GM21381 (cell line): ENCODE data around the gene ZBTB20.

ENCODE experiments used
- ATAC-seq: cut with Tn5 transposase; IDR thresholded peaks from one replicate; pipeline ENCODE4 v1.9.1; 2021; ENCODE audit warnings: mild to moderate bottlenecking, moderate library complexity; ENCODE audit not compliant: unreplicated experiment

Gene ZBTB20

DNA sequence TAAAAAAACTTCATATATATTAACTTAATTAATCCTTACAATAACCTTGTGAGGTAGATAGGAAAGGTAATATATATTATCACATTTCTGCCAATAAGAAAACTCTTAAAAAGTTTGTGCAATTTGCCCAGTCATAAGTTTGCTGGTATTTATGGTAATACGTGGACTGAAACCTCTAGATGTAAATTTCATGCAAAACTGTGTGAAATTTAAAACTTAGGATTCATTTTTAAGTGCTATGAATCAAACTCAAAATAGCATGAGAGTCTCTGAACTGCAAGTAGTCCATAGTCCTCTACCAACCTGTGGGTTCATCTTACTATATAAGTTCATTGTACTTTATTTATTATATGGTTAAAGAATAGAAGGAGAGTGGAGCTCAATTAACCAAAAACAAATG is 56.4 kb downstream of the ZBTB20 start:
- ATAC-seq, result no peak

DNA sequence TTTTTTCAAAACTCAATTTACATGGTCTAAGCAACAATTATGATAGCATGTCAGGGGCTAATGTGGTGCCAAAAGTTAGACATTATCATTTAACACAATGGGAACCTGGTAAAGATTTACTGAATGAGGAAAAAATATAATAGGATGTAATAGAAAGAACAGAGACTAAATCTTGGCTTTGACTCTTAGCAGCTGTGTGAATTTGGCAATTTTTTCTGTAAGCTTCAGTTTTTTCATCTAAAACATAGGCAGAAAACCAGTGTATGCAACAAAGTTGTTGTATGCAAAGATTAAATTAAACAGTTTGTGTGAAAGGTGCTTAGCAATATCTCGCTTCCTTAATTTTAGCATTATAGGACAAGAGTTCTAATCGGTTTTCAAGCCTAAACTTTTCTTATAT is 57.6 kb downstream of the ZBTB20 start:
- no peak for ATAC-seq

DNA sequence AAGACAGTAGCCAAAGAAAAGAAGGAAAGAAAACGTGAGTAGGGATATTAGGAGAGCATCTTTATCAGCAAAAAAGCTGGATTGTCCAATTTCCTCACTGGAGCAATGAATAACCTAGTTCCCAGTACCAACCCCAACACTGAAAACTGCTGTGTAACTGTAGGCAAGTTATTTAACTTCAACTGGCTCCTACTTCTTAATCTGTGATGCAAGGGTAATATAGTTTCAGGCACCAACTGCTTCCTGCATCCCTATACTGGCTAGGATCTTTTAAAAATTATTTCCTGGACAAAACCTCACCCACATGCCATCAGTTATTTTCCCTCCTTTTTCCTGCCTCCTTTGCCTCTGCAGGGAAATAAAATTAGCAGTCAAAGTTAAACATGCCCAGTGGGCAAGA is 59.6 kb downstream of the ZBTB20 start:
- ATAC-seq, result no peak

DNA sequence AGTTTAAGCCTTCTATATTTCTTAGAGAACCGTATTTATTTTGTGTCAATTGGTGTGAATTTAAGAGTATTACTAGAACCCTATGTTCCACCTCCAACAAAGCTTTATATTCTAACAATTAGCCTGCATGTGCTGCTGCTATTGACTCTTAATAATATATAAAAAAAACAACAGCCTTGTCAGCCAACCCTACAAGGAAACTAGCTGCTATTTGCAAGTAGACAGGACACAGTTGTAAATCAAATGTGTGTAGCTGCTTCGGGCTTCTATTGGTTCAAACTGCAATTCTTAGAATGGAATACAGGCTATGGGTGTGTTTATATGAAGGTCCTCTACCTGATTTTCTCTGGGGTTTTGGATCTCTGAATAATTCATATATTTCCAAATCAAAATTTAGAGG is 60.7 kb downstream of the ZBTB20 start:
- no peak for ATAC-seq

DNA sequence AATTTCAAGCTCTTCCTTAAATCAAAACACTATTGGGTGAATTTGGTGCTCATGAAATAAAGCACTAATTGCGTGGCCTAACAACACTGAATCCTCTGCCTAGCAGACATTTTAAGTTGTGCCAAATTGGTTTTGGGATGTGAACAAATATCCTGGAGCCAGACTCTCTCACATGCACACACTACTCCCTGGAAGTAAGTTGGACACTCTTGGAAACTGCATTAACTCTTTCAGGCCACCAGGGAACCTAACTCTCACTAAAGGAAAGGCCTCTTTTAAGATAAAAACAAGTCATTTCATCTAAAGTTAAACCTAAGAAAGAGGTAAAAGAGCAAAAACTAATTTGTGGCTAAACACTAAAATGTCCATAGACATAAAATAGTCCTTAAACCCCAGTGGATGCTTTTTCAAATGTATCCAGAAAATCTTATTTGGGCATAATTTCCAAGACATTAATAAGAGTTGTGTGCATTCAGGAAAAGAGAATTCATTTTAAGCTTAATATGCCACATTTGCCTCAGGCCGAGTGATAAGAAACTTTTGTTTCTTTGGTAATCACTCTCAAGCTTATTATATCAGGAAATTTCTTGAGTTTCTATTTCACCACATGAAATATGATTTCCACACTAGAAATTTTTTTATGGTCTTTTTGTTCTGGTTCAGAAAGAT is 61.8 kb downstream of the ZBTB20 start:
- ATAC-seq, result no peak

DNA sequence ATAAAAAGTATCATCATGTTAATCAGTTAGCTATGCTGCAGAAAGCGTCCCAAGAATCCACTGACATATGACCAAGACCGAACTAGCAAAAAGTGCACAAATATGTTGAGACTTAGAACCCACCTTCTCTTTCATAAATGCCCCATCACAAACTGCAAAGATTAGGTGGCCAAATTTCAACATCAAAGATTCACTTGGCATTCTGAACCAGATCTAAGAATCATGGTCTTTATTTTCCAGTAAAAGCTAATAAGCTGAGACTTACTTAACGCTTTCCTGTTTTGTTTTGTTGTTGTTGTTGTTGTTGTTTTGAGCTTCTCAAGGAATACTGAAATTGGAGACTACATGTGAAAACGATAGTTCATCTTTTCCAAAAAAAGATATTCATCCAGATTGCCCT is 62.4 kb downstream of the ZBTB20 start:
- ATAC-seq, result no peak

DNA sequence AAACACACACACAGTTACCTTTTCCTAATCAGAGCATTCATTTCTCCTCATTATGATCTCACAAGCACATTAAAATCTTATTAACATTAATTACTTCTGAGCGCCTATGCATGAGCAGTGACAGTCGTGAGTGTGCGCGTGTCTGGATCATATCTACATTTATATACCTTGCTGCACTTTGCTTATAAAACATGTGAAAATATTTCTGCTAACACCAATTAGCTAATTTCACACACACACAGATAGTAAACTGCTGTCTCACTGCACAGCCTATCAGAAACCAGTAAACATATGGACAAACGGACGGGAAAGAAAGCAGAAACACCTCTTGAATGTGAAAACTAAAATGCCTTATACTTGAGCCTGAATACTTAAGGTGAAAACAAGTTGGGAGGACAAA is 64.8 kb downstream of the ZBTB20 start:
- no peak for ATAC-seq

DNA sequence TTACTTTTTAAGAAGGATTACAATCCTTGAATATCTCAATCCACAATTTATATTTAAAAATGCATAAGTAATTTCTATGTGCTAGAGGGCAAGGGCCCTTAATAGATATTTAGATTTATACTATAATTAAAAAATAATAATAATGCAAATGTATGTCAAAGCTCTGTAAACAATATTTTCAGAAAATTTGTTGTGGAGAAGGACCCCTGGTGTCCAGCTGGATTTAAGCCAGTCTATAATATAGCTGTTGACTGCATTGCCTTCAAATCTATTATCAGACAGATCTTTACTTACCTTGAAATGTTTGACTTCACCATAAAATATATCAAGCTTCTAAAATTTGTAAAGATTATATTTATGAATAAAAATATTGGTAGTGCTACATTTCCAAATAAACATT is 65.6 kb downstream of the ZBTB20 start:
- no peak for ATAC-seq

DNA sequence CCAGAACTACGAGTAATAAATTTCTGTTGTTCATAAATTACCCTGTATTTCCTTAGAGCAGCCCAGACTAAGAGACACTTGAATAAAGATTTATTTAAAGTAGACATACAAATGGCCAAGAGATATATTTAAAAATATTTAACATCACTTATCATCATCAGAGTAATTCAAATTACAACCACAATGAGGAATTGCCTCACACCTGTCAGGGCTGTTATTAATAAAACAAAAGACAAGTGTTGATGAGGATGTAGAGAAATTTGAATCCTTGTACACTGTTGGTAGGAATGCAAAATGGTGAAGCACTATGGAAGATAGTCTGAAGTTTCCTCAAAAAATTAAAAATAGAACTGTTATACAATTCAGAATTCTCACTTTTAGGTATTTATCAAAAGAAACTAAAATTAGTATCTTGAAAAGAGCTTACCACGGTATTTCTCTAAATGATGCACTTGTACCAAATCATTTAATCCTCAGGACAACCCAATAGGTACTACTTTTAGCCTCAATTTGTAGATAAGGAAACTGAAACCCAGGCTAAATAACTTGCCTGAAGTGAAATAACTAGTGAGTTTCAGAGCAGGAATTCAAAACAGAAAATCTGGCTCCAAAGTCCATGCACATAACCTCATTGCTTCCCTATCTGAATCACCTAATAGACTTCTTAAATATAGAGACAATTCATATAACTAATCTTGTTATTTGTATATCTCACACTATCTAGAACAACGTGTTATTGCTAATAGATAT is 69.4 kb downstream of the ZBTB20 start:
- ATAC-seq, result no peak

DNA sequence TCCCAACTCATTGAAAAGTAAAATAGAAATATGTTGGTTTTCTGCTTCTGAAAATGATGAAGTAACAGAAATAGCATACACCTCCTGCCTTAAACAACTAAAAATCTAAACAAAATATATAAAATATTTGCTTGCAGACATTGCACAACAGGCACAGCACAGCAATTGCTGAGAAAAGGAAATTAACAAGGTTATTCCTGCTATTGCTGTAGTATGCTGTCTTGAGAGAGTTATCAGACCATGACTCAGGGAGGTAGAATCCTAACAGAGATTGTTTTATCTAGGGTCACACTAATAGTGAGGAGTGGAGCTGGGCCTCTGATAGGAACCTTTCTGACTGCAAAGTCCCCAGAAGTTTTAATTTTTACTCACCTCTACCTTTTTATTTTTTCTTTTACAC is 72.6 kb downstream of the ZBTB20 start:
- no peak for ATAC-seq

DNA sequence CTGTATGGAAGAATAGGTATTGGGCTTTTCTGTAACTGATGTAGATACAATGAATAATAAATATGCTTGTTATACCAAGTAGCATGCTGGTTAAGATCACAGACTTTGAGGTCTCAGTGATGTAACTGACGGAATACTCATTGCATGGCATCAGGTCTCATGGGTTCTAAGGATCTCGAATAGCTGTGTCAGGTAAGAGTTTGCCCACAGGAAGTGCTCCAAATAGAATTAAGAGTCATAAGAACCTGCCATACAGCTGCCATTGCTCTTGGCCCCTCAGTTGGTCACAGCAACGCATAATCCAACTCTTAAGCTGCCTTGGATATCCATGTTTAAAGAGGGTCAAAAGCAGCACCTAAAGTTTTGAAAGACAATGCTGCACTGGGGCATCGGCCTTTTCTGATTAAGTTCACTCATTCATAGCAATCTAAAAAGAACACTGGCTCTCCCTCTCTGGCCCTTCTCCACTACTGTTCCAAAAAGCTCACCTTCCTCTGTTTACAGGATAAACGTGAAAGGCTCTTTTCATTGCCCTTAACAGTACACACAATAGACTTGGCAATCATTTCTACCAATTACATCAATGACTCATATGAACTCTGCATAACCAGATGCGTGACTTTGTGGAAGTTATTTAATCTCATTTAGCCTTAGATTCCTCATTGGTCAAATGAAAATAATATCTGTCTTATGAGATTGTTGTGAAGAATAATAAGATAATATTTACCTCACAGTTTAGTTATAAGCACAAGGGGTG is 74.6 kb downstream of the ZBTB20 start:
- ATAC-seq, result no peak

DNA sequence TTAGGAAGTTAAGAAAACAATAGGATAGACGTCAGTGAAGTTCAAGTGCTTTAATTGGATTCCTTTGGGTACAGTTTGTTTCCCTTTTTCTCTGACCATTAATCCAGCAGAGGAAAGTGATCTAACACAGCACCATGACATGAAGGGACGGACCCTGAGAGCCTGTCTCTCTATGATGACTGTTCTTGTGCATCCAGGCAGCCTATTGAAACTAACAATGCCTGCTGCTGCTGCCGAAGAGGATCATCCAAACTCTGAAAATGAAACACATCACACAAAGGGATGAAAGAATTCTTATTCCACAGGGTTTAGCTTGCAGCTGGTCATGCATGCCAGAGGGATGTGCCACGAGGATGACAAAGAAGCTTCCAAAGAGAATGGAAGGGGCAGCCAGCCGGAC is 75.5 kb downstream of the ZBTB20 start:
- no peak for ATAC-seq

DNA sequence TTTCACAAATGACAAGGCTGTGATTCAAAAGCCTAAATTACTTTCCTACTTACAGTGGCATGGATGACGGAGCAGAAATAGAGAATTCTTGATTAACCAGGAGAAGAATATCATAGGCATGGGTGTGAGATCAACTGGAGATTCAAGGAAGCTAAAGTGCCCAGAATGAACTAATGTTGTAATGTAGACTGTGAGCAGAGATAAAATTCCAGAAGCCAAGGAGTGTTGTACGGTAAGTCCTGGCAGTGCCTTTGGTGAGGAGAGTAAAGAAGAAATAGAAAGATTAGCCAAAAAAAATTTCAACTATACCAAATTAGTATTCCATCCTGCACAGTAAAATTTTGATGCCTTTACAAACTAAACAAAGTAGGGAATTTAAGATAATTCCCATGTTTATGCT is 75.9 kb downstream of the ZBTB20 start:
- ATAC-seq, result no peak

DNA sequence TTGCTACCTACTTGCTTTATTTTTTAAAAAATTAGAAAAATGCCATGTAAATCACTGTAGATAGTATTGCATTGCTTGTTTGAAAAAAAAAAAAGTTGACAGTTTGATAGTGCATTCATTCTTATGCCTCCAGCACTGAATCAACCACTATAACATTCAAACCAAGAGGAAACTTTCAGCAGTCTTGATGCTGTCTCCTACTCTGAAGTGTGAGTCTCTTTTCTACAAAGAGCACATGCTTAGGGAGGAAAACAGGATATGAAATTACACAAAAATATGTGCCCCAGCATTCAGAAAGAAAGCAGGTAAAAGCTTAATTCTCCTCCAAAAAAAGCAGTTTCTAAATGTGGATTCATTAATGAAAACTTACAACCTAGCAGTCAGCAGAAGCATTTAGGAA is 78.3 kb downstream of the ZBTB20 start:
- no peak for ATAC-seq

DNA sequence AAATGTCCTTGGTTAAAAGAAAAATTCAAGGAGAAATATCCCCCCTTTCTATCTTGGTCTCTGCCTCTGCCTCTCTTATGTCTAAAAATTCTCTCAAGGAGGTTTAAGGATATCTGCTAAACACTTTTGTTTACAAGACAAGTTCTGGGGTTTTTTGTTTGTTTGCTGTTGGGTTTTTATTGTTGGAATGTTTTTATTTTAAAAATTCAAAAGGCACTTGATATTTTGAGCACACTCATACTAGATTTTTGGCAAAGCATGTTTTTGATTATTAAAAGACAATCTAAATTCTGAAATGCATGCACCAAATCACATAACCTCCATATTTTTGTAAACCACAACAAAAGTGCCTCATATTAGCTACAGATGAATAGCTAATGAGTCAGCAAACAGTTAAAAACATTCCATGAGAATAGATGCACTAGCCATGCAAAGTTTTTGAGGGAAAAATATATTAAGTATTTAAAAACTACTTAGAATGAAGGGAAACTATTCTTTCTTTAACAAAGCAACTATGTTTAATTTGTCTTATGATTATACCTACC is 84.6 kb downstream of the ZBTB20 start:
- no peak for ATAC-seq

DNA sequence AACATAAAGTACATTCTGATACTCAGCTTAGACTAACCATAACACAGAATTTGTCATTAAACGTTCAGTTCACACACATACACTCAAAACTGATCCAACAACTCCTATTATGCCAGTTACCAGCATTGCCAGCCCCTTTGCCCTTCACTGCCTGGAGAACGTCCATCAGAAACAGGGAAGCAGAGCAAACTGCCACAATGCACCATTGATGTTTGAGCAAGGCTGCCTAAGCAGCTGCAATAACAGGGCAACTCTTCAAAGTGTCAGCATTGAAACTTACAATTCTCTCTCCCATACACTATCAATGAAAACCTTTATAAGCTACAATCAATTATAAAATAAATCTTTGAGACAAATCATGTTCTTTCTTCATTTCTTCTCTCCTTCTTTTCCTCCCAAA is 85.1 kb downstream of the ZBTB20 start:
- ATAC-seq, result no peak

DNA sequence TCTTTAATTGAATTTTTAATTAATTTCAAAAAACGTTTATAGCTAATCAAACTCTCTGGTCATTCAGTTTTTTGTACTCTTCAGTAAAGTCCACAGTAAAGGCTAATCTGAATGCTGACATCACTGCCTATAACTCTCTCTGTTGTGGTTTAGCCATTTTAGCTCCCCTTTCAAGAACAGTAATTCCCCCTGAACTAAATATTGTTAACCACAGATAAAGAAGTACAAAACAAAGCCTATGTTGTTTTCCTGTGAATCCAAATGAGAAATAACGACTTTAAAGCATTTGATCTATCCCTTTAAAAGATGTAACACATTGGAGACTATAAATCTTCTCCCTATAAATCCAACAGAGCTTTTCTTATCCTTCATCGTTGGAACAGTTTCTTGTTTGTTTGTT is 94.2 kb downstream of the ZBTB20 start:
- no peak for ATAC-seq

DNA sequence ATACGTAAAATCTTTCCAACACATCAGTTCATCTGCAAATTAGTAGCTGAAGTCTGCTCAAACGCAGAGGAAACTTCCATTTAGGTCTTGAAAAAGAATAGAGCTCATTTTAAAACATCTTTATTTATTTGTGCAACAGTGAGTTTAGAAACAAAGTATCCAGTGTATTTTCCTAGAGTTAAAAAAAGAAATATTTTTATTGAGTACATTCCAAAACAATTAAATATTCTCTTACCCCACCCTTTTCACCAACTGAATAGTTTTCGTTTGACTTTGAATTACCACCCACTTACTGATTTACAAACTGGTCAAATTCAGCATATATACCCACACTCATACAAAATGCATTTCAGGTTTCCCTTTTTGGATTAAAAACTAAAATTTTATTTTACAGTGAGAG is 104.7 kb downstream of the ZBTB20 start:
- no peak for ATAC-seq

DNA sequence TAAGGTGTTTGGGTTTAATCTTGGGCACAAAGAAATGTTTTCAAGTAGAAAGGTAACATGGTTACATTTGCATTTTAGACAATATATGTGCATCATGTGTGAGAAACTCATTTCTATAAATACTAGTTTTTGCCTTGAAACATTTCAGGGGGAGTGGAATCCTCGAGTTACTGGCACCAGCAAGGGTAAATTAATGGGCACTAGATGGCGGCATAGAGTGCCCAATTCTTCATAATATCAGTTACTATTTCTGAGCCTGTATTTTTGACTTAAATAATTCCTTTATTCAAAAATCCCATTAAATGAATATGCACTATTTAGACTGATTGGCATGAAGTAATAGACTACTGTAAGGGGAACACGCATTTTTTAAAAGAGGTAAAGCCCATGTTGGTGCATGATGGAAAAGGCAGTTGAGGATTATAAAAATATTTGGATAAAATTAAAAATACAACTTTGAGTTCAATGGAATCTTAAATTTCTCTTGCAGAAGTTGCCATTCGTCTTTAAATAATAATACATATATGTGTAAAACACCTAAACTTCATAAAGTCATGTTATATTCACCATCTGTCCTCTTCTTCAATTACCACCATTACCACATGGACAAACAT is 106.3 kb downstream of the ZBTB20 start:
- no peak for ATAC-seq

DNA sequence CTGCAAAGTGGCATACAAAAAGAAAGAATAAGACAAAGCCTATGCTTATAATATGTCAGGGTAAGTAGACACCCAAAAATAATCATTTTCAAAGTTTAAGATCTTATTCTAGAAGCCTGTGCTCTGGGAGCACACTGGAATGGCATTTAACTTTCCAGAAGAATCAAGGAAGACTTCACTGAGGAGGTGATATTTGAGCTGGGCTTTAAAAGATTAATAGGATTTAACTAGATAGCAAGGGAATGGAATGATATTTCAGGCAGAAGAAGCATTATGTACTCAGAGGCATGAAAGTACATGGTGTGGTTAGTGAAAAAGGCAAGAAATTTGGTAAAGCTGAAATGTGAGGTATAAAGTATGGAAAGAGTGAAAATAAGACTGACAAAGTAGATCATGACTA is 106.8 kb downstream of the ZBTB20 start:
- ATAC-seq, result no peak

DNA sequence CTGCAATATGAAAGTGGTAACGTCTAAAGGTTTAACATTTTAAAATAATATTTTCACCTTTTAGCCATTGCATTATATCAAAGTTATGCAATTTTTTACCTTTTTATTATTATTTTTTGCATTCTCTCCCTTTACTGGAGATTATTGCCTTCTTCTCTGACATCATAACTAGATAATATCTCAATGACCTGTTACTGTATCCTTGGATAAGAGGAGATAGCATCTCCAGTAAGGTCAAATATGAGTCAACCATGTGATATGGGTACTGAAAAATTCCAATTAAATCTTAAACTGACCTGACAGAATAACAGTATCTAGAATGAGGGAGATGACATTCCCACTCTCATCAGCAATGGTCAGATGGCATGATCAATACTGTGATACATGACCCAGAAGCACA is 108.3 kb downstream of the ZBTB20 start:
- ATAC-seq, result no peak
